Motor neuron (in vitro differentiated cells): Measurements from ENCODE around the gene ANKRD30A. TPM values are rescaled to one million over a fixed set of nuclear protein-coding genes. Genes with fewer than 3 reads are reported as not detected.

Source experiments
- ATAC-seq, 8 experiments: fragments of 200-7000 bp; cut with Tn5 transposase; replicated peaks in 6 of 8; 2 replicates each; pipeline ENCODE4 v1.8.0; 2021; ENCODE audit warnings: mild to moderate bottlenecking in 8 of 8, moderate library complexity in 8 of 8
- H3K27ac ChIP-seq, 2 donors: fragments of 250-450 bp; sonication (Bioruptor Pico); 2 replicates each; pipeline ENCODE4 v1.9.0; 2021; ENCODE audit warnings: antibody characterized with exemption in 2 of 2, mild to moderate bottlenecking in 2 of 2, moderate library complexity in 1 of 2
- H3K4me1 ChIP-seq, 2 donors: fragments of 250-450 bp; sonication (Bioruptor Pico); replicated peaks in 1 of 2; 2 replicates each; pipeline ENCODE4 v1.6.1; 2021; ENCODE audit warnings: antibody characterized with exemption in 2 of 2, mild to moderate bottlenecking in 2 of 2, moderate library complexity in 1 of 2
- H3K4me3 ChIP-seq, 5 donors: fragments of 250-450 bp; sonication (Bioruptor Pico); 2 replicates each; pipeline ENCODE4 v1.9.0; 2021; ENCODE audit warnings: antibody characterized with exemption in 5 of 5, mild to moderate bottlenecking in 5 of 5, moderate library complexity in 4 of 5
- WGBS, 10 experiments: fragments of 450-650 bp; shearing (Covaris generic); methylation state at CpG; one replicate each; pipeline ENCODE4 v1.0.0; 2022; 5-methylcytosine and 5-hydroxymethylcytosine counted together
- in situ Hi-C, 9 experiments: fragments of 400-800 bp; cut with MboI; loops; one replicate each; pipeline ENCODE4 v1.15.0; 2021; ENCODE audit warnings: low sequenced_read_pairs in 9 of 9, low pct_unique_long_range_greater_than_20kb in 2 of 9; ENCODE audit not compliant: unreplicated experiment in 9 of 9
- total RNA-seq, 8 experiments: library from RNA; unstranded; fragments of 300-600 nt; gene quantifications; 2 replicates each; pipeline versions ENCODE4 v1.2.3 to v1.2.4, GENCODE V29; 2022

The ANKRD30A gene
- total RNA-seq, 8 experiments from 2014 or later: 0.14 to 0.52 (median 0.18) TPM; not detected in 4

DNA sequence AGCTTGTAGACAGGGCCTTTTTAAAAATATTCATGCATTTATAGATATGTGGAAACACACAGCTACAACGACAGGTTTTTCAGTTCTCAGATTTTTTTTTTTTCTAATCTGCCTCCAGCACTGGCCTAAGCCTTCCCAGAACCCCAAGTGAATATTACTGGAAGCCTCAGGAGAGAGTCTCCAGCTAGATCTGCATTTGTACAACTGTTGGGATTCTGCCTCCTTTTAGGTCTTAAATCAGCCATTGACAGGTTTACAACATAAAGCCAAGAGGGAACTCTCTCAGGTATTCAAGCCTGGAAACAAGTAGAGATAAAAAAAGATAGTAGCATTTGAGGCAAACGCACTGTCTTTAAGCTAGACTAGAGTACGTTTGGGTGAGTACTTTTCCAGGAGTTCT, 275.8 kb downstream of the ANKRD30A start:
- Histone ChIP-seq H3K27ac (no peak overlapping the region), H3K4me3 (no peak overlapping the region), H3K4me1 (peaks cover 0 to 7% of the 10 kb centered on the region in 2 donors)
- WGBS, 10 experiments: 0 to 35% (median 20%) methylated on average over 1 to 3 of the region's 3 CpGs; no CpG with 5 or more reads in 1 of the 10 experiments
- ATAC-seq: peak in 3 of 8 experiments; percentile 69 to 97 (median 94)
- in situ Hi-C loops: loop anchor here in 1 of 9 experiments (25.0 kb wide), 1 partner anchor 111 kb away; no protein-coding TSS in a partner anchor

DNA sequence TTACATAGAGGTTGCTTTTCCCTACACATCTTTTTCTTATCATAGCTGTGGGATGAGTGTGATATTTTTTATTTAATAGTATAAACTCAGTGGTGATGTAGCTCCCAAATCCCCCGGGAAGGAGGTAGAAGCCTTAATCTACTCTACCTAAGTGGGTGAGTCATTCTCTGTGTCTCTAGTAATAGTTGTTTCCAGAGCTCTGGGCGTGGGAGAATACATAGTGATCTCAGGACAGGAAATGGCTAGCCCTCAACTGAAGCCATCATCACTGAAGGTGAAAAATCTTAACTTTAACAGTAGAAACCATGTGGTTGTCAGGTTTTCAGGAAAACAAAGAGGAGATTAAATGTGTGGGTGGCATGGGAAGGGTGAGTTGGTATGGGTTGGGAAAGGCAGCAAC, 278.4 kb downstream of the ANKRD30A start:
- Histone ChIP-seq H3K4me3 (no peak overlapping the region), H3K4me1 (peaks cover 0 to 7% of the 10 kb centered on the region in 2 donors), H3K27ac (no peak overlapping the region)
- 0 to 60% (median 33%) methylated on average over 1 to 2 of the region's 2 CpGs; no CpG with 5 or more reads in 5 of the 10 experiments for WGBS, 10 experiments
- in situ Hi-C loops: loop anchor here in 1 of 9 experiments (25.0 kb wide), 1 partner anchor 109 kb away; no protein-coding TSS in a partner anchor
- no peak for ATAC-seq
